Right lobe of liver (tissue), 6 donors: ENCODE results near the gene FRY. TPM values are rescaled to one million over a fixed set of nuclear protein-coding genes. Genes with fewer than 3 reads are reported as not detected.

Source experiments
- ATAC-seq, 4 donors: fragments of 200-7000 bp; cut with Tn5 transposase; one replicate each; pipeline ENCODE4 v1.9.1; 2020; ENCODE audit warnings: mild to moderate bottlenecking in 4 of 4, moderate library complexity in 4 of 4
- DNase-seq, 3 donors: peaks; one replicate each; pipeline ENCODE4 v3.0.0-alpha.2; 2020
- H3K27ac ChIP-seq, 3 donors: fragments of 200-600 bp; one replicate each; pipeline ENCODE4 v1.8.0; 2022
- H3K27me3 ChIP-seq, 2 donors: fragments of 200-600 bp; one replicate each; pipeline ENCODE4 v1.8.0; 2022
- H3K36me3 ChIP-seq, 4 donors: fragments of 200-600 bp; sonication (generic) in 1 of 4; one replicate each; pipeline versions ENCODE4 v1.5.1 to v1.8.0; 2017 to 2022; ENCODE audit warnings: control low read depth in 1 of 4
- H3K4me1 ChIP-seq, 4 donors: fragments of 200-600 bp; sonication (generic) in 1 of 4; one replicate each; pipeline versions ENCODE4 v1.5.1 to v1.8.0; 2017 to 2022; ENCODE audit warnings: control low read depth in 1 of 4
- H3K4me3 ChIP-seq, 3 donors: fragments of 200-600 bp; one replicate each; pipeline ENCODE4 v1.8.0; 2022
- H3K9me3 ChIP-seq, 4 donors: fragments of 200-600 bp; sonication (generic) in 1 of 4; one replicate each; pipeline versions ENCODE4 v1.5.1 to v1.8.0; 2017 to 2022; ENCODE audit warnings: control low read depth in 1 of 4
- CTCF ChIP-seq, 4 donors: fragments of 200-600 bp in 3 of 4; fragments of 450-650 bp in 1 of 4; IDR thresholded peaks; one replicate each; pipeline versions ENCODE4 v1.5.1 to v1.8.0; 2016 to 2022; ENCODE audit warnings: antibody characterized with exemption in 4 of 4, mild to moderate bottlenecking in 2 of 4
- POLR2A ChIP-seq: fragments of 450-650 bp; IDR thresholded peaks from one replicate; pipeline ENCODE4 v1.6.1; 2017; ENCODE audit warnings: antibody characterized with exemption, mild to moderate bottlenecking
- WGBS: methylation state at CpG from one replicate; pipeline ENCODE4 v1.1.6; 2018; ENCODE audit warnings: low coverage, low lambda C conversion rate; ENCODE audit not compliant: insufficient coverage; ENCODE audit errors: missing lambda C conversion rate; 5-methylcytosine and 5-hydroxymethylcytosine counted together
- intact Hi-C, 2 donors: fragments of 100-400 bp; cut with DNase I; formaldehyde crosslinking; loops; one replicate each; pipeline versions ENCODE4 v1.11.2 to v1.14.1; 2022
- total RNA-seq, 6 experiments: library from RNA; depleted of rRNA in 2 of 6; stranded (reverse); fragments of >200 nt in 2 of 6; fragmentation: NEBNext Ultra II Directional in 3 of 6; extraction: Animal tissue kit (Norgen Biotek cat#: 25700) in 3 of 6; gene quantifications; one replicate each; pipeline versions ENCODE4 v1.1.0 to v1.2.4, GENCODE V29; 2016 to 2023
- donor health status: DM: no; HTN: yes; CAD: no.
- donor health status: DM: no; HTN: no; CAD: no.
- donor health status: DM: no; HTN: no; CAD: no.
- donor health status: DM: no; HTN: yes; CAD: no.
- donor health status: DM: no; HTN: yes; CAD: no.

Gene FRY
- total RNA-seq, 6 experiments from 2014 or later: 16.1 to 106 (median 35.7) TPM

DNA sequence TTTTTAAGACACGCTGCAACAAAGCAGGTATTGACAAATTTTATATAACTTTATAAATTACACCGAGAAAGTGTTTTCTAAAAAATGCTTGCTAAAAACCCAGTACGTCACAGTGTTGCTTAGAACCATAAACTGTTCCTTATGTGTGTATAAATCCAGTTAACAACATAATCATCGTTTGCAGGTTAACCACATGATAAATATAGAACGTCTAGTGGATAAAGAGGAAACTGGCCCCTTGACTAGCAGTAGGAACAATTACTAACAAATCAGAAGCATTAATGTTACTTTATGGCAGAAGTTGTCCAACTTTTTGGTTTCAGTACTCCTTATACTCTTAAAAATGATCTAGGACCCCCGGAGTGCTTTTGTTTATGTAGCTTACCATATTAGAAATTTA is 284.9 kb downstream of the FRY start:
- WGBS: 64% methylated on average over 6 of the region's 6 CpGs
- no peak for TF ChIP-seq CTCF (IDR thresholded peaks at IDR 0.05)
- no peak for TF ChIP-seq POLR2A
- Histone ChIP-seq H3K9me3 (no peaks in the 10 kb centered on the region), H3K4me1 (no peaks in the 10 kb centered on the region), H3K4me3 (peak overlapping the region in 1 of 3 donors; percentile 78), H3K27me3 (no peaks in the 10 kb centered on the region), H3K36me3 (no peaks in the 10 kb centered on the region), H3K27ac (peak overlapping the region in 2 of 3 donors; percentile 95 to 97)
- DNase-seq (no peak), ATAC-seq (no peak)
- intact Hi-C loops: no loop called here

GRCh38 chr13:32317716-32318465 is 286.3 kb downstream of the FRY start:
- Histone ChIP-seq H3K27me3 (no peaks in the 10 kb centered on the region), H3K4me1 (no peaks in the 10 kb centered on the region), H3K9me3 (no peaks in the 10 kb centered on the region), H3K4me3 (no peak overlapping the region), H3K27ac (no peak overlapping the region), H3K36me3 (no peaks in the 10 kb centered on the region)
- 73% methylated on average over 2 of the region's 2 CpGs for WGBS
- no peak for DNase-seq
- intact Hi-C loops: no loop called here
- ATAC-seq: no peak
- TF ChIP-seq POLR2A (no peak), CTCF (IDR thresholded peaks at IDR 0.05) (no peak)

GRCh38 chr13:32320528-32320927 is 289.0 kb downstream of the FRY start:
- no peak for ATAC-seq
- 66% methylated on average over 4 of the region's 4 CpGs for WGBS
- Histone ChIP-seq H3K4me3 (no peak overlapping the region), H3K27ac (no peak overlapping the region), H3K4me1 (no peaks in the 10 kb centered on the region), H3K9me3 (no peaks in the 10 kb centered on the region), H3K27me3 (no peaks in the 10 kb centered on the region), H3K36me3 (no peaks in the 10 kb centered on the region)
- intact Hi-C loops: no loop called here
- TF ChIP-seq POLR2A (no peak), CTCF (IDR thresholded peaks at IDR 0.05) (no peak)
- DNase-seq: no peak

- Histone ChIP-seq H3K27me3 (no peaks in the 10 kb centered on the region), H3K4me3 (no peak overlapping the region), H3K4me1 (no peaks in the 10 kb centered on the region), H3K9me3 (no peaks in the 10 kb centered on the region), H3K36me3 (no peaks in the 10 kb centered on the region), H3K27ac (no peak overlapping the region)
- DNase-seq (no peak), ATAC-seq (no peak)
- TF ChIP-seq POLR2A (no peak), CTCF (IDR thresholded peaks at IDR 0.05) (no peak)
- intact Hi-C loops: no loop called here
These were observed 292.3 kb downstream of the FRY start for GRCh38 chr13:32323912-32324311.
